ENCODE data around the gene MRPL55. TPM values are rescaled to one million over a fixed set of nuclear protein-coding genes. Genes with fewer than 3 reads are reported as not detected.

MRPL55 gene
- total RNA-seq, 6 experiments from 2014 or later = 24.2 to 75.9 (median 38.0) TPM

DNA sequence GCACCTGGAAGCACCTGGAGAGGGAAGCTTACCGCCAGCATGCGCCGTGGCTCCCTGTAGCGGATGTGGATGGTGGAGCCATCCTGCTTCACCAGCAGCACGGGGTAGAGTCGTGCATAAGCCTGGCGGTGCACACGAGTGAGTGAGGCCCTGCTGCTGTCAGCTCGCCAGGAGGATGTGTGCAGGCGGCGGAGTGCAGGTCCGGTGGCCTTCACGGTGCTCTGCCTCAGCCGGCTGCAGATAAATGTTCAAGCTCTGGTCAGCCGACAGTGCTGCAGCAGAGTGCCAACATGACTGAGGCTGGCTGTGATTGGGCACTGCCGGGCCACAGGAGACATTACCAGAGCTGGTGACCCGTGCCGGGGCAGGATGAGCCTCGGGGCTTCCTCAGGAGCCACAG is 1.5 kb downstream of the MRPL55 start:
- DNase-seq (peak in 2 of 3 donors; percentile 44 to 56), ATAC-seq (no peak)
- WGBS (ENCODE audit: insufficient coverage, low coverage, low lambda C conversion rate, missing lambda C conversion rate) = no CpG with 5 or more reads among the region's 19 CpGs
- H3K4me3 ChIP-seq = no peak overlapping the region
- no peaks in the 10 kb centered on the region for H3K9me3 ChIP-seq
- H3K27me3 ChIP-seq = no peaks in the 10 kb centered on the region
- no peak overlapping the region for H3K27ac ChIP-seq
- TF ChIP-seq, protein P1, sequence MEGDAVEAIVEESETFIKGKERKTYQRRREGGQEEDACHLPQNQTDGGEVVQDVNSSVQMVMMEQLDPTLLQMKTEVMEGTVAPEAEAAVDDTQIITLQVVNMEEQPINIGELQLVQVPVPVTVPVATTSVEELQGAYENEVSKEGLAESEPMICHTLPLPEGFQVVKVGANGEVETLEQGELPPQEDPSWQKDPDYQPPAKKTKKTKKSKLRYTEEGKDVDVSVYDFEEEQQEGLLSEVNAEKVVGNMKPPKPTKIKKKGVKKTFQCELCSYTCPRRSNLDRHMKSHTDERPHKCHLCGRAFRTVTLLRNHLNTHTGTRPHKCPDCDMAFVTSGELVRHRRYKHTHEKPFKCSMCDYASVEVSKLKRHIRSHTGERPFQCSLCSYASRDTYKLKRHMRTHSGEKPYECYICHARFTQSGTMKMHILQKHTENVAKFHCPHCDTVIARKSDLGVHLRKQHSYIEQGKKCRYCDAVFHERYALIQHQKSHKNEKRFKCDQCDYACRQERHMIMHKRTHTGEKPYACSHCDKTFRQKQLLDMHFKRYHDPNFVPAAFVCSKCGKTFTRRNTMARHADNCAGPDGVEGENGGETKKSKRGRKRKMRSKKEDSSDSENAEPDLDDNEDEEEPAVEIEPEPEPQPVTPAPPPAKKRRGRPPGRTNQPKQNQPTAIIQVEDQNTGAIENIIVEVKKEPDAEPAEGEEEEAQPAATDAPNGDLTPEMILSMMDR (IDR thresholded peaks at IDR 0.05) = no peak
- no peak for TF ChIP-seq POLR2A (IDR thresholded peaks at IDR 0.05)
- intact Hi-C loops (cut with DNase I) = no loop called here
- H3K4me1 ChIP-seq = peaks cover 0 to 27% (median 4%) of the 10 kb centered on the region in 4 donors
- peaks cover 0 to 12% (median 2%) of the 10 kb centered on the region in 4 donors for H3K36me3 ChIP-seq

DNA sequence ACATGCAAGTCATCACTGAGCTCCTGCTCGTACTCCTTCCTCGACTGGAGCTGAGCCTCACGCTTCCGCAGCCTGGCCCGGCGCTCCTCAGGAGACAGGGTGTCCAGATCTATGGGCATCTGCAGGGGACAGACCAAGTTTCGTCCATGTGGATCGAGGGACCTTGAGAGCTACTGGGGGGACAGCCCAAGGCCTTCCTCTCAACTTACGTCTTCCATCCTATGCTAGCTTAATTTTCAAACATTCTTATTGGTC is 2.4 kb downstream of the MRPL55 start:
- TF ChIP-seq POLR2A (IDR thresholded peaks at IDR 0.05) = no peak
- TF ChIP-seq, protein P1 (IDR thresholded peaks at IDR 0.05) = no peak
- no peak overlapping the region for H3K4me3 ChIP-seq
- H3K36me3 ChIP-seq = peaks cover 0 to 12% (median 2%) of the 10 kb centered on the region in 4 donors
- intact Hi-C loops (cut with DNase I) = no loop called here
- H3K9me3 ChIP-seq = no peaks in the 10 kb centered on the region
- H3K27ac ChIP-seq = no peak overlapping the region
- WGBS (ENCODE audit: insufficient coverage, low coverage, low lambda C conversion rate, missing lambda C conversion rate) = 100% methylated on average over 1 of the region's 9 CpGs
- ATAC-seq (no peak), DNase-seq (peak in 1 of 3 donors; percentile 40)
- H3K4me1 ChIP-seq = peaks cover 0 to 33% (median 4%) of the 10 kb centered on the region in 4 donors
- no peaks in the 10 kb centered on the region for H3K27me3 ChIP-seq

DNA sequence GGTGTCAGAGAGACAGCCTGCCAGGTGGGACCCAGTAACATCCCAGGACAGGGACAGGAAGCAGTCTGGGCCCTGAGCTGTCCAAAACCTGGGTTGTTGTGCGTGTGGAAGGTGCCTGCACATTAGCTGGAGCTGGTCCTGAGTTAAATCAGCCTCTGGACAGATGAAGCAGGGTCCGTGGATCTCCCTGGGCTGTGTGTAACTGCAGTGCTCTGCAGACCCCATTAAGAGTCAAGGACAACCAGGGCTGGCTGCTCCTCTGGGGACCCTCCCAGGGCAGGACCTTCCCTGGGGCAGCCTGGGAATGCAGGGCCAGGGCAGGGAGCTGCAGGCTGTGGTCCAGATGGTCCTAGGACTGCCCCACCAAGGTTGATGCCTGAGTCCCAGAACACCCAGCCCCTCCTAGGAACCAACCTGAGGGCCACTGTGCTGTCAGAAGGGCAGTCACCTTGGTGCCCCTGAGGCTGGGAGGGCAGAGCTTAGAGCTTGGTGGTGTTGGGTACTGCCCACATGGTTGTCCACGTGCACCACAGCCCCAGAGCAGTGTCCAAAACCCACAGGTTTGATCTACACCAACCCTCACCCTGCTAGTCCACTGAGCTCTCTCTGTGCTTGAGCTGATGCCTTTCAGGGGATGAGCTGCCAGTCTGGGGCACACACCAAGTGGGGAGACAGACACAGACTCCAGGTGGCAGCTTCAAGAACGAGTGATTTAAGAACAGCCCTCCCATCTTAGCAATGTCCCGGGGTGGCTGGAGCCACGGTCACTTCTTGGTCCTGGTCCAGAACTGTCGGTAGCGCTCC is 2.9 kb downstream of the MRPL55 start:
- WGBS (ENCODE audit: insufficient coverage, low coverage, low lambda C conversion rate, missing lambda C conversion rate) = 100% methylated on average over 4 of the region's 8 CpGs
- intact Hi-C loops (cut with DNase I) = no loop called here

DNA sequence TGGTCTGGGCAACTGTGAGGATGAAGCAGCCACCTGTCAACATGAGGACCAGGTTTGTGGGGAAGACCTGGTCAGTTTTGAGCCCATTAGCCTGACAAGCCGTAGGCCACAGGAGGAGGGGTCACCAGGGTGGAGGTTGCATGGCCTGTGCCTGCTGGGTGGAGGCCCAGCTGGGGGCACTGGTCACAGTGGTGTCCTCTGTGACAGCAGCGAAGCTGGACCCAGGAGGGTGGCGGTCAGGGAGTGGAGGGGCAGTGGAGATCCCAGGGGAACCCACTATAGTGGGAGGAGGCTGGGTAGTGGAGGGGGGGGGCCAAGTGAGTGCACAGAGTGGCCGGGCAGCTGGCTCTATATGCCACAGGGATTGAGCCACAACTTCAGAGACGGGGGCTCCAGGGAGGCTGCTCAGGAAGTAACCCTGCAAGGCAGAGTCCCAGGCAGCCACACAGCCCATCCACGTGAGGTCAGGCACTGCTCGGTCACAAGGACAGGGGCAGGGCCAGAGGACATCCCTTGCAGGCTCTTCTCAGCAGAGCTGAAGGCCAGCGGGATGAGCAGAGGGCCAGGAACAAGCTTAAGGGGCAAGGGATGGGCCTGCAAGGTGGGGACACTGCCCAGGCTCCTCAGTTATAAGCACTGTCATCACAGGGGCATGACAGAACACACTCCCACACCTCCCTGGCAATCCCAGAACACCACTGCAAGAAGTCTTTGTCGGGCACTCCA is 3.7 kb downstream of the MRPL55 start:
- peaks cover 0 to 35% (median 4%) of the 10 kb centered on the region in 4 donors for H3K4me1 ChIP-seq
- intact Hi-C loops (cut with DNase I) = no loop called here
- no peak for ATAC-seq
- no peaks in the 10 kb centered on the region for H3K9me3 ChIP-seq
- peaks cover 0 to 12% (median 2%) of the 10 kb centered on the region in 4 donors for H3K36me3 ChIP-seq
- TF ChIP-seq, protein P1 (IDR thresholded peaks at IDR 0.05) = no peak
- no peak for TF ChIP-seq POLR2A (IDR thresholded peaks at IDR 0.05)
- WGBS (ENCODE audit: insufficient coverage, low coverage, low lambda C conversion rate, missing lambda C conversion rate) = 93% methylated on average over 3 of the region's 9 CpGs
- H3K27me3 ChIP-seq = no peaks in the 10 kb centered on the region
- no peak overlapping the region for H3K4me3 ChIP-seq
- H3K27ac ChIP-seq = no peak overlapping the region
- peak in 1 of 3 donors; percentile 46 for DNase-seq

More for the DNA sequence above, 2.9 kb downstream of the MRPL55 start:
- H3K9me3 ChIP-seq = no peaks in the 10 kb centered on the region
- no peak for TF ChIP-seq POLR2A (IDR thresholded peaks at IDR 0.05)
- TF ChIP-seq, protein P1 (IDR thresholded peaks at IDR 0.05) = no peak
- no peak for DNase-seq
- H3K4me1 ChIP-seq = peaks cover 0 to 35% (median 4%) of the 10 kb centered on the region in 4 donors
- no peak overlapping the region for H3K27ac ChIP-seq
- no peak overlapping the region for H3K4me3 ChIP-seq
- peaks cover 0 to 12% (median 2%) of the 10 kb centered on the region in 4 donors for H3K36me3 ChIP-seq
- H3K27me3 ChIP-seq = no peaks in the 10 kb centered on the region
- ATAC-seq = no peak
